PC-3 (cell line): Measurements from ENCODE around the gene ZNF143.

Experiments
- EZH2phosphoT487 ChIP-seq: fragments of 300-600 bp; sonication (generic); IDR thresholded peaks from 2 replicates; pipeline ENCODE4 v1.6.1; 2018; ENCODE audit warnings: mild to moderate bottlenecking, antibody characterized with exemption, low read length, borderline replicate concordance
- TF ChIP-seq, protein P1 (sequence below): fragments of 300-600 bp; sonication (generic); conservative IDR thresholded peaks from 2 replicates; pipeline ENCODE4 v1.5.1; 2017; ENCODE audit warnings: antibody characterized with exemption, low read depth, mild to moderate bottlenecking, low read length

DNA sequence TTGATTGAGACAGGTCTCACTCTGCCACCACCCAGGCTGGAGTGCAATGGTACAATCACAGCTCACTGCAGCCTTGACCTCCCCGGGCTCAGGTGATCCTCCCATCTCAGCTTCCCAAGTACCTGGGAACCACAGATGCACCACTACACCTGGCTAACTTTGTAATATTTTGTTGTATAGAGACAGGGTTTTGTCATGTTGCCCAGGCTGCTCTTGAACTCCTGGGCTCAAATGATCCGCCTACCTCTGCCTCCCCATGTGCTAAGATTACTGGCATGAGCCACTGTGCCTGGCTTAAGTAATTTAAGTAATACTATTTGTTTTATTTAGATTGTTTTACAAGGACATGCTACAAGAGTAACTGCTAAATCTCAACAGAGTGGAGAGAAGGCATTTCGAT lies 33.5 kb downstream of the ZNF143 start:
- no peak for TF ChIP-seq EZH2phosphoT487
- TF ChIP-seq, protein P1, sequence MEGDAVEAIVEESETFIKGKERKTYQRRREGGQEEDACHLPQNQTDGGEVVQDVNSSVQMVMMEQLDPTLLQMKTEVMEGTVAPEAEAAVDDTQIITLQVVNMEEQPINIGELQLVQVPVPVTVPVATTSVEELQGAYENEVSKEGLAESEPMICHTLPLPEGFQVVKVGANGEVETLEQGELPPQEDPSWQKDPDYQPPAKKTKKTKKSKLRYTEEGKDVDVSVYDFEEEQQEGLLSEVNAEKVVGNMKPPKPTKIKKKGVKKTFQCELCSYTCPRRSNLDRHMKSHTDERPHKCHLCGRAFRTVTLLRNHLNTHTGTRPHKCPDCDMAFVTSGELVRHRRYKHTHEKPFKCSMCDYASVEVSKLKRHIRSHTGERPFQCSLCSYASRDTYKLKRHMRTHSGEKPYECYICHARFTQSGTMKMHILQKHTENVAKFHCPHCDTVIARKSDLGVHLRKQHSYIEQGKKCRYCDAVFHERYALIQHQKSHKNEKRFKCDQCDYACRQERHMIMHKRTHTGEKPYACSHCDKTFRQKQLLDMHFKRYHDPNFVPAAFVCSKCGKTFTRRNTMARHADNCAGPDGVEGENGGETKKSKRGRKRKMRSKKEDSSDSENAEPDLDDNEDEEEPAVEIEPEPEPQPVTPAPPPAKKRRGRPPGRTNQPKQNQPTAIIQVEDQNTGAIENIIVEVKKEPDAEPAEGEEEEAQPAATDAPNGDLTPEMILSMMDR = no peak
